HT1080 (cell line): Measurements from ENCODE around the gene HID1. TPM values are rescaled to one million over a fixed set of nuclear protein-coding genes. Genes with fewer than 3 reads are reported as not detected.
"Not testable (repeated sequence)": the region's sequence is repeated elsewhere in the genome, so short reads cannot be mapped to it uniquely, and the experiment has no call there.

Experiments used
- DNase-seq: peaks from one replicate; pipeline ENCODE4 v3.0.0-alpha.2; 2015; ENCODE audit warnings: low read depth
- total RNA-seq: library from RNA; depleted of rRNA; stranded (reverse); fragments of >200 nt; shearing (Covaris generic); gene quantifications from 2 replicates; pipeline ENCODE4 v1.2.3, GENCODE V29; 2014

HID1 gene
- total RNA-seq, 1 experiment from 2014 or later, result 1.8 TPM

GRCh38 chr17:74971069-74971841 is 1.3 kb downstream of the HID1 start:
- DNase-seq, result no peak

DNA sequence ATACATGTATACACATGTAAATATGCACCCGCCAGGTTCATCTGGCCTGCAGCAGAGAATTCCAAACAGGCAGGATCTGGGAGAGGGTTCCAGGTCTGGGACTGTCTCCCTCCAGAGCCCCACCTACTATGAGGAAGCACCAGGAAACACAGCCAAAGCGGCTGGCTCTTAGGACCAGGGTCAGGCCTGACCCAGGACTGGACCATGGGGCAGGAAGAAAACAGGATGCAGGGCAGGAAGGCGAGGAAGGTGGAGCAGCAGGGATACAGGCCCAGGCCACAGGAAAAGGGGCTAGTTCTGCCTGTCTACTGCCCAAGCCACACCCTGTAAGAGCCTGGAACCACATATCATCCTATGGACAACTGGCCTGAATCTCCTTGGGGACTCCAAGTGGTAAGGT is 2.2 kb downstream of the HID1 start:
- no peak for DNase-seq

GRCh38 chr17:74969501-74969900 is 3.1 kb downstream of the HID1 start:
- DNase-seq, result not testable (repeated sequence)

- DNase-seq, result no peak
Measured at GRCh38 chr17:74968361-74968780, 4.2 kb downstream of the HID1 start.

GRCh38 chr17:74964988-74965622 is 7.5 kb downstream of the HID1 start:
- DNase-seq, result no peak

- DNase-seq, result no peak
Measured at GRCh38 chr17:74964246-74964761, 8.3 kb downstream of the HID1 start.

DNA sequence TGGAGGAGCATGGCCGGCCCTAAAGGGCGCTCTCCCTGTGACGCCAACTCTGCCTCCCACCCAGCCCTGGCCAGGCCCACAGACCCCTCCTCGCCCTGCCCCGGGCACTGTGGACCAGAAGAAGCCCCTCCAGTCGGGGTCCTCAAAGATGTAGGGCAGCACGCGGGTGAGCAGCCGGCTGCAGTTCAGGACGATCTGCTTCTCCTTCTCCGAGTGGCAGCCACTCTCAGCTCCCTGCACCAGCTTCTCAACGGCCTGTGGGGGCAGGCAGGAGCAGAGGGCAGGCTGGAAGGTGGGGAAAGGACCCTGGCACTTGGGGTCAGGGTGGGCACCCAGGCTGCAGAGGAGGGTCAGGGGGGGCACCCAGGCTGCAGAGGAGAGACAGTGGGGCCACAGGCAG is 8.9 kb downstream of the HID1 start:
- no peak for DNase-seq

- DNase-seq, result no peak
Measured at GRCh38 chr17:74962622-74963394, 9.8 kb downstream of the HID1 start.

DNA sequence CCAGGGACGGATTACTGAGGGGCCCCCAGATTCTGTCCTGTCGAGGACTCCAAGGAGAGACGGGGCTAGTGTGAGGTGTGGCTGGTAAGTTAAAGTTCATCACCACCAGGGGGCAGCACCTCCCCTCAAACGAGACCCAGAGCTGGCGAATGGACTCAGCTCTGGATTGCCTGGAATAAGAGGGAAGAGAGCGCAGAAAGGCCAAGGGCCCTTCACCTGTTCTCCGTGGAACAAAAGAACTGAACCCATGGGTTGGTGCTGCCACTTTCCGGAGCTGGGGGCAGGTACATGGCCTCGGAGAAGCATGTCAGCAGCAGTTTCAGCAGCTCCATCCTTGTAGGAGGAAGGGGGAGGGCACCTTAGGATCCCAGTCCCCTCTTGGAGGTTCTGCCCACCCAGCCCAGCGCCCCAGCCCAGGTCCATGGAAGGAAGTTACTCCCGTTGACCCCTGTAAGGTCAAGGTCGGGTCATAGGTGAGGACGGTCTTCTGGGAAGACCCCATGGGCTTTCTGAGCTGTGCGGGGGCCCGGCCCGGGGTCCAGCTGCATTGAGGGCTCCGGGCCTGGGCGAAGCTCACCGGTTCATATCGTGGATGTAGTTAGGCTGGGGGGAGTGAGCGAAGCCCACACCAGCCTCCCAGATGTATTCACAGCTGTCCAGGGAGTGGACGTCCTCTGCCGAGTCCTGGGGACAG is 10.8 kb downstream of the HID1 start:
- DNase-seq, result peak; percentile 80

GRCh38 chr17:74960570-74961342 is 11.8 kb downstream of the HID1 start:
- DNase-seq, result peak; percentile 88

- DNase-seq, result peak; percentile 27
Measured at GRCh38 chr17:74959826-74960515, 12.6 kb downstream of the HID1 start.

DNA sequence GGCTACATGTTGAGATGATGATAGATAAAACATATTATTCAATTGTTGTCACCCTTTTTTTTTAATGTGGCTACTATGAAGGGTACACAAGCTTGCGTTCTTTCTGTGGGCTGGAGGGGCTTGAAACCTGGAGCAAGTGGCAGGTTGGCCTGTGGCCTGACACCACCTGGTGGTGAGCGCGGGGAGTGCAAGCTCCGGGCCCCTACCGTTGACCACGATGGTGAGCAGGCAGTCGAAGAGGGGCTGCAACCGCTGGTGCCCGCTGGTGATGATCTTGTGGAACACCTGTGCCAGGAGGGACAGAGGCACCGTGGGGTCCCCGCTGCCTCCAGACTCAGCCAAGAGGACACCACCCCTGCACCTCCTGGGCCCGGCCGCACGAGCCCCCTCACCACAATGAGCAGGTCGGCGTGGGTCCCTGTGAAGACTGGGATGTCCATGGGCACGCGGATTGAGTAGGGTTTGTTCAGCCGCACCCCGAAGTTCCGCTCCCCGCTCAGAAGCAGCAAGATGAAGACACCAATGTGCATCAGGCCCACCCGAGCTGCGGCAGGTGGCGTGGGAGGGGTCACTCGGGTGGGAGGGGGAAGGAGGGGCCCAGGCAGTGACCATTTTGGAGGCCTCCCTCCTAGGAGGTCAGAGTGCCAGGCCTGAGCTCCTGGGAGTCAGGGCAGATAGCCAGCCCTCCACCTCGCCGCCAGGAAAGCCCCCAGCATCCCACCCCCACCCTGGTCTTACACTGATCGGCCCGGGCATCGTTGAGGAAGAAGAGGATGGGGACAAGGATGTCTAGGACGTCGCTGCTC is 14.4 kb downstream of the HID1 start:
- DNase-seq, result peak; percentile 46

GRCh38 chr17:74956093-74956492 is 16.5 kb downstream of the HID1 start:
- DNase-seq, result no peak

- DNase-seq, result no peak
Measured at GRCh38 chr17:74954665-74955421, 17.7 kb downstream of the HID1 start.

DNA sequence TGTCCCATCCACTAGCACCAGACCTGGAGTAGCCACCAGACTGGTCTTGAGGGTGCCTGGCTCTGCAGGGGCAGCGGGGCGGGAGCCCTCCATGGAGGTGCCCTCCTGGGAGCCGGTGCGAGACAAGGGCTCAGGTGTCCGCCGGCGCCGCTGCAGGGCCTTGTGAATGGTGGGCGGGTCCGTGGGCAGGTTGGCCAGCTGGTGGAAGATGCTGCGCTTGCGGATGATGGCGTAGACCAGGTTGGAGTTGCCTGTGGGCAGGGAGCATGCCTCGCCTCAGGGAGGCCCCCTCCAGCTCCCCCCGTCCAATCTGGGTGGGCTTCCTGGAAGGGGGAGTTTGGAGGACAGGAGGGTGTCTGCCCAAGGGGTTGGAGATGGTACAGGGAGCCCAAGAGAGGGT is 18.4 kb downstream of the HID1 start:
- no peak for DNase-seq

- no peak for DNase-seq
Measured at GRCh38 chr17:74953134-74953687, 19.3 kb downstream of the HID1 start.

- DNase-seq, result no peak
Measured at GRCh38 chr17:74952431-74953133, 20.0 kb downstream of the HID1 start.
